Esophagus muscularis mucosa (tissue), 4 donors: ENCODE data around the gene BAIAP2. TPM values are rescaled to one million over a fixed set of nuclear protein-coding genes. Genes with fewer than 3 reads are reported as not detected.

Experiments used
- DNase-seq: peaks from one replicate; pipeline ENCODE4 v3.0.0-alpha.2; 2017; ENCODE audit errors: extremely low spot score
- H3K27ac ChIP-seq, 4 donors: fragments of 200-600 bp; sonication (generic); replicated peaks in 1 of 4; 1 replicate in 3 of 4; 2 replicates in 1 of 4; pipeline ENCODE4 v1.5.1; 2016 to 2019; ENCODE audit warnings: mild to moderate bottlenecking in 1 of 4
- H3K27me3 ChIP-seq, 4 donors: fragments of 200-600 bp; sonication (generic); one replicate each; pipeline versions ENCODE4 v1.5.1 to v1.6.0; 2016 to 2019
- H3K36me3 ChIP-seq, 4 donors: fragments of 200-600 bp; sonication (generic); one replicate each; pipeline ENCODE4 v1.5.1; 2016 to 2019
- H3K4me1 ChIP-seq, 4 donors: fragments of 200-600 bp; sonication (generic); one replicate each; pipeline ENCODE4 v1.5.1; 2016 to 2019
- H3K4me3 ChIP-seq, 4 donors: fragments of 200-600 bp; sonication (generic); 1 replicate in 2 of 4; 2 replicates in 2 of 4; pipeline ENCODE4 v1.5.1; 2016 to 2019; ENCODE audit warnings: mild to moderate bottlenecking in 4 of 4, moderate library complexity in 1 of 4
- H3K9me3 ChIP-seq, 4 donors: fragments of 200-600 bp; sonication (generic); 1 replicate in 3 of 4; 2 replicates in 1 of 4; pipeline ENCODE4 v1.5.1; 2016 to 2019
- EP300 ChIP-seq: sonication (generic); formaldehyde crosslinking; IDR thresholded peaks from one replicate; pipeline ENCODE4 v1.6.1; 2017; ENCODE audit warnings: antibody characterized with exemption
- POLR2A ChIP-seq: fragments of 450-650 bp; IDR thresholded peaks from one replicate; pipeline ENCODE4 v1.6.1; 2017; ENCODE audit warnings: antibody characterized with exemption, moderate library complexity, mild to moderate bottlenecking, low read depth
- POLR2AphosphoS5 ChIP-seq, 2 donors: sonication (generic); formaldehyde crosslinking; IDR thresholded peaks; one replicate each; pipeline ENCODE4 v1.6.1; 2017; ENCODE audit warnings: antibody characterized with exemption in 2 of 2
- WGBS: methylation state at CpG from one replicate; pipeline ENCODE4 v1.1.5; 2018; 5-methylcytosine and 5-hydroxymethylcytosine counted together
- intact Hi-C: fragments of 100-400 bp; cut with DNase I; formaldehyde crosslinking; loops from one replicate; pipeline ENCODE4 v1.15.1; 2023
- total RNA-seq, 4 donors: library from RNA; depleted of rRNA; stranded (reverse); fragments of >200 nt; gene quantifications; one replicate each; pipeline versions ENCODE4 v1.1.0 to v1.2.1, GENCODE V29; 2016
- TF ChIP-seq, protein P1 (sequence below), 3 experiments: fragments of 200-600 bp in 2 of 3; fragments of 450-650 bp in 1 of 3; sonication (generic) in 2 of 3; IDR thresholded peaks; one replicate each; pipeline ENCODE4 v1.5.1; 2017 to 2019; ENCODE audit warnings: antibody characterized with exemption in 3 of 3, mild to moderate bottlenecking in 2 of 3, moderate library complexity in 1 of 3

BAIAP2 gene
- total RNA-seq, 4 donors from 2014 or later, result 31.1 to 54.5 (median 36.7) TPM

DNA sequence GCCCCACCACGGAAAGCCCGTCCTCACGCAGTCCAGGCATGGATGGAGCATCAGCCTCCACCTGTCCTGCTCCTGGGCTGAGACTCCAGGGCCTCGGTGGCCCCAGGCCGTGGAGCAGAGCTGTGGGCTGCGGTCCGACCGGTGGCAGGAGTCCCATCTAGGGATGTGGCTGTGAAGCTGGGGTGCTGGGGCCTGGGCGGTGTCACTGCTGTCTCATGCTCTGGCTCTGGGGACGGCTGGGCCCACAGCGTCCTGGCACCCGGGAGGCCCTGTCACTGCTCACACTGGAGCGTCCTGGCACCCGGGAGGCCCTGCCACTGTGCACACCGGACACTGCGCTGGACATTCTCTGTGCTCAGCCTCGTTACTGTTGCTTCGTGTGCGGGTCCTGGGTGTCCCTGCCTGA, 8.4 kb downstream of the BAIAP2 start:
- H3K4me1 ChIP-seq, result peaks cover 75 to 100% (median 98%) of the 10 kb centered on the region in 4 donors
- no peaks in the 10 kb centered on the region for H3K9me3 ChIP-seq
- DNase-seq, result no peak
- TF ChIP-seq, protein P1, sequence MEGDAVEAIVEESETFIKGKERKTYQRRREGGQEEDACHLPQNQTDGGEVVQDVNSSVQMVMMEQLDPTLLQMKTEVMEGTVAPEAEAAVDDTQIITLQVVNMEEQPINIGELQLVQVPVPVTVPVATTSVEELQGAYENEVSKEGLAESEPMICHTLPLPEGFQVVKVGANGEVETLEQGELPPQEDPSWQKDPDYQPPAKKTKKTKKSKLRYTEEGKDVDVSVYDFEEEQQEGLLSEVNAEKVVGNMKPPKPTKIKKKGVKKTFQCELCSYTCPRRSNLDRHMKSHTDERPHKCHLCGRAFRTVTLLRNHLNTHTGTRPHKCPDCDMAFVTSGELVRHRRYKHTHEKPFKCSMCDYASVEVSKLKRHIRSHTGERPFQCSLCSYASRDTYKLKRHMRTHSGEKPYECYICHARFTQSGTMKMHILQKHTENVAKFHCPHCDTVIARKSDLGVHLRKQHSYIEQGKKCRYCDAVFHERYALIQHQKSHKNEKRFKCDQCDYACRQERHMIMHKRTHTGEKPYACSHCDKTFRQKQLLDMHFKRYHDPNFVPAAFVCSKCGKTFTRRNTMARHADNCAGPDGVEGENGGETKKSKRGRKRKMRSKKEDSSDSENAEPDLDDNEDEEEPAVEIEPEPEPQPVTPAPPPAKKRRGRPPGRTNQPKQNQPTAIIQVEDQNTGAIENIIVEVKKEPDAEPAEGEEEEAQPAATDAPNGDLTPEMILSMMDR (IDR thresholded peaks at IDR 0.05), result no peak
- TF ChIP-seq POLR2AphosphoS5 (IDR thresholded peaks at IDR 0.05) (no peak), EP300 (no peak), POLR2A (no peak)
- H3K27ac ChIP-seq, result peak overlapping the region; percentile 72 to 86 (median 80)
- intact Hi-C loops, result no loop called here
- WGBS, result 100% methylated on average over 1 of the region's 19 CpGs
- no peak overlapping the region for H3K4me3 ChIP-seq
- no peaks in the 10 kb centered on the region for H3K36me3 ChIP-seq
- no peaks in the 10 kb centered on the region for H3K27me3 ChIP-seq

DNA sequence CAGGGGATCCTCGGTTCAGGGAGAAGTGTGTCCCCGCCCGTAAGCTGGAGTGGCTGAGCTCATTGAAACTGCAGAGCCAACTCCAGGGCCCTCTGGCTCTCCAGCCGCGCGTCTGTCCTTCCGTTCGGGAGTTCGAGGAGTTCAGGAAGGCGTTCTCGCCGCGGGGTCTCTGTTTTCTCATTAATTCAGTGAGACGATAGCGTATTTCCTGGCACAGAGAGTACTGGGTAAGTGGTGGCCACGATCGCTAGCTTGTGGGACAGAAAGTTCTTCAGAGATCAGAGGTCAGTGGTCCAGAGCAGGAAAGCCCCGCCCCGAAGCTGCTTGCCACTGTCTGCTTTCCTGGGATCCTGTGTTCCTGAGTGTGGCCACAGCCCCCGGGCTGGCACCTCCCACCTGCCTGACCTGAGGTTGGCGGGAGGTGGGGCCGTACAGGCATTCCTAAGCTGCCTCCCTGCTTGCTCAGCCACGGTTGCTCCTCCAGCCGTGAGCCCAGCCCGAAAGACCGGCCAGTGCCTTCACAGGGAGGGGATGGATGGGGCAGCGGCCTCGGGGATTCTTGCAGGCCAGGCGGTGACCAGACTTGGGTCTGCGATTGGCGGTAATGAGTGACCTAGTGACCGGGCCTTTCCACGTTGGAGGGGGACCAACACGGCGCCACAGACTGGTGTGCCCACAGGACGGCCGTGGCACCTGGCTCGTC, 8.9 kb downstream of the BAIAP2 start:
- Histone ChIP-seq H3K27ac (peak overlapping the region; percentile 72 to 86 (median 80)), H3K4me1 (peaks cover 78 to 100% (median 98%) of the 10 kb centered on the region in 4 donors), H3K4me3 (peak overlapping the region in 3 of 4 donors; percentile 14 to 39 (median 18)), H3K27me3 (no peaks in the 10 kb centered on the region), H3K36me3 (no peaks in the 10 kb centered on the region), H3K9me3 (no peaks in the 10 kb centered on the region)
- intact Hi-C loops, result no loop called here
- no peak for DNase-seq
- WGBS, result 81% methylated on average over 34 of the region's 38 CpGs
- TF ChIP-seq POLR2AphosphoS5 (IDR thresholded peaks at IDR 0.05), result no peak
- TF ChIP-seq EP300, result no peak
- no peak for TF ChIP-seq POLR2A
- TF ChIP-seq, protein P1 (IDR thresholded peaks at IDR 0.05), result no peak

DNA sequence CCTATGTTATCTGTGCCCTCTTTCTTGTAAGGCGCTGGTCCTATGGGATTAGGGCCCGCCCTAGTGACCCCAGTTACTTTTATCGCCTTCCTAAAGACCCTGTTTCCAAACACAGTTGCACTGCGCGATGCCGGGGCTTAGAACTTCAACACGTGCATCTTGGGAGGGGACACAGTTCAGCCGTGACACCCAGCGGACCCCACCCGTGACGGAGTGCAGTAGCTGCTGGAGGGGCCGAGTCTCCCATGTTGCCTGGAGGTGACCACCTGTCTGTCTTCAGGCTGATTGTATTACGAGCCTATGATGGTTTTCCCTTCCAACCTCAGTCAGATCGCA, 9.4 kb downstream of the BAIAP2 start:
- intact Hi-C loops, result no loop called here
- Histone ChIP-seq H3K27me3 (no peaks in the 10 kb centered on the region), H3K4me1 (peaks cover 82 to 100% (median 98%) of the 10 kb centered on the region in 4 donors), H3K4me3 (peak overlapping the region; percentile 14 to 39 (median 22)), H3K36me3 (no peaks in the 10 kb centered on the region), H3K9me3 (no peaks in the 10 kb centered on the region), H3K27ac (peak overlapping the region; percentile 72 to 86 (median 80))
- TF ChIP-seq POLR2A (no peak), POLR2AphosphoS5 (IDR thresholded peaks at IDR 0.05) (no peak), EP300 (no peak)
- TF ChIP-seq, protein P1 (IDR thresholded peaks at IDR 0.05), result no peak
- 79% methylated on average over 7 of the region's 14 CpGs for WGBS
- DNase-seq, result no peak

DNA sequence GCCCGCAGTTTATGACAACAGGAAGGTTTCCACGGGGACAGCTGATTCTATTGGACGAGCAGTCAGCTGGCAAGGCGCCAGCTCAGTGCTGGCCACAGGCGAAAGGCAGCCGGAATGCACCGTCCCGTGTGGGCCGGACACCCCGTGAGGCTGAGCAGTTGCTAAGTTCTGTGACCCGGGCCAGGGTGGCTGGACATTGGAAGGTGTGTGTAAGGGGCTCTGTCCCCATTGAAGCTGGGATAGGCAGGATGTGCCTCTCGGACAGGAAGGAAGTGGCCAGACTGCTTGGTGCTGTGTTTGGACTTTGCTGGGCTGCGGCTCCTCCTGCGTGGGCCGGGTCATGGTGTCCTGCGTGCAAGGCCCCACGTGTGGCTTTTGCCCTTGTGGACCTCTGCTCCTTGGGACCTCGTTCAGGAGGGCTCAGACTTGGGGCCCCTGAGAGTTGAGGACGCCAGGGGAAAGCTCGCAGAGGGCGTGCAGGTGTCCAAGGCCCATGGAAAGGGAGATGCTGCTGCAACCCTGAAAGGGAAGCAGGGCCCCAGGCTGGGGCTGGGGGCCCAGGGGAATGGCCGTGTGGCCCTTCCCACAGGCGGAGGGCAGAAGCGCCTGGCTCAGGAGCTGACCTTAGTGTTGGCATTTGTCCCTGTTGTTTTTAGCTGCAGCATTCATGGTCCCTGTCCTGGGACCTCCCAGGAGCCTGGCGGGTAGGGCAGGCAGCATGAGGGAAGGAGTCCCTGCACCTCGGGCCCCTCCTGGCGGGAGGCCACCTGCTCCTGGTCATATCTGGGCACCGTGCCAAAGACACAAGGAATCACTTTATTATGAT, 10.0 kb downstream of the BAIAP2 start:
- intact Hi-C loops, result no loop called here
- Histone ChIP-seq H3K4me1 (peaks cover 84 to 100% (median 98%) of the 10 kb centered on the region in 4 donors), H3K9me3 (no peaks in the 10 kb centered on the region), H3K36me3 (no peaks in the 10 kb centered on the region), H3K27ac (peak overlapping the region; percentile 72 to 86 (median 80)), H3K27me3 (no peaks in the 10 kb centered on the region), H3K4me3 (peak overlapping the region; percentile 14 to 39 (median 22))
- peak; percentile 95 for DNase-seq
- WGBS, result 29% methylated on average over 13 of the region's 28 CpGs
- TF ChIP-seq POLR2AphosphoS5 (IDR thresholded peaks at IDR 0.05) (peak; percentile 69 to 80), POLR2A (no peak)

DNA sequence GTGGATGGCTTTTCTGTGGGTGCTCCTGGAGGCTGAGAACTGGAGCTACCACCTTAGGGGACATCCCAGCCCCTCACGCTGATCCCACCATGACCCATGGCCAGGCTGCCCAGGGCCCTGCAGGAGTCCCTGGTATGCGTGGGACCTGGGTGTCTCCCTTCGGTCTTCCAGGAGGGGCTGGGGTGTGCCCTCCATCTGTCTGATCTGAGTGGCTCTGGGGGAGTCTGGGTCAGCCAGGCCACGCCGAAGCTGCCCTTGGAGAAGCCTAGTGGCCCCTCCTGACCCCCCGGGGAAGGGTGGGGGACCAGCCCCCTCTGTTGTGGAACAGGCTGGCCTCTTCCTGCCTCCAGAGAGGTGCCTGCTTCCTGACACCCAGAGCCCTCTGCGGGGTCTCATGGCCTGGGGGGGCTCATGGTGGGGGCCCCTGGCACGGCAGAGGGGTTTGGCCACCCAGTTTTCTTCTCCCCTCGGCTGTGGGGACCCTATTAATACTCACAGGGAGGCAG, 10.7 kb downstream of the BAIAP2 start:
- Histone ChIP-seq H3K4me1 (peaks cover 84 to 100% (median 98%) of the 10 kb centered on the region in 4 donors), H3K9me3 (no peaks in the 10 kb centered on the region), H3K27me3 (no peaks in the 10 kb centered on the region), H3K4me3 (peak overlapping the region in 2 of 4 donors; percentile 14 to 25), H3K27ac (peak overlapping the region; percentile 72 to 86 (median 80)), H3K36me3 (no peaks in the 10 kb centered on the region)
- 67% methylated on average over 1 of the region's 9 CpGs for WGBS
- TF ChIP-seq EP300, result no peak
- no peak for TF ChIP-seq POLR2A
- TF ChIP-seq, protein P1 (IDR thresholded peaks at IDR 0.05), result no peak
- TF ChIP-seq POLR2AphosphoS5 (IDR thresholded peaks at IDR 0.05), result no peak
- no peak for DNase-seq
- intact Hi-C loops, result no loop called here
